Nephron (organoid): ENCODE data around the gene ITPRID1.

Experiments used
- H3K27ac Mint-ChIP-seq, 3 experiments: 2 replicates each; pipeline ENCODE4 v1.8.0; 2020; ENCODE audit warnings: mixed read lengths in 3 of 3, mild to moderate bottlenecking in 2 of 3, moderate library complexity in 1 of 3
- H3K27me3 Mint-ChIP-seq: 2 replicates; pipeline ENCODE4 v1.8.0; 2021; ENCODE audit warnings: low read depth, mild to moderate bottlenecking, moderate library complexity, mixed read lengths
- H3K36me3 Mint-ChIP-seq: 2 replicates; pipeline ENCODE4 v1.8.0; 2020; ENCODE audit warnings: low read depth, mixed read lengths
- H3K4me1 Mint-ChIP-seq: 2 replicates; pipeline ENCODE4 v1.8.0; 2020; ENCODE audit warnings: mixed read lengths
- H3K4me3 Mint-ChIP-seq, 3 experiments: 2 replicates each; pipeline ENCODE4 v1.8.0; 2020; ENCODE audit warnings: mild to moderate bottlenecking in 3 of 3, mixed read lengths in 3 of 3, moderate library complexity in 2 of 3
- H3K9me3 Mint-ChIP-seq: 2 replicates; pipeline ENCODE4 v1.8.0; 2020; ENCODE audit warnings: mixed read lengths
- CTCF ChIP-seq, 3 experiments: fragments of 200-600 bp; sonication (generic); IDR thresholded peaks; one replicate each; pipeline ENCODE4 v1.5.0; 2021; ENCODE audit warnings: antibody characterized with exemption in 3 of 3; ENCODE audit not compliant: unreplicated experiment in 3 of 3

Gene ITPRID1

DNA sequence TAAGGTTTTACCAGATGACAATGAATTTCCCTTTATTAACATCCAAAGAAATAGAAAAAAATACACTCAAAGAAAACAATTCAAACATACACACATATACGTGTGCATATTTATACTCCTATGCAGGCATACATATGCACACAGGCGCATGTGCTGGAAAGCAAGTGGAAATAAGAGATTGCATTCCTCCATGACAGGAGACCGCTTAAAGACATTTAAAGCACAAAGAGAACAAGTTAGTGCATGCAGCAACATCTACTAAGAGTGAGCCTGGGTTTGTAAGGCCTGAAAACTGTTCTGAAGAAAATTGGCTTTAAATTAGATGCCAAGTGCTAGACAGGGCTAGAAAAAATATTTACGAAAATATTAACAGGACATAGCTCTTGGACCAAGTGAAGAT is 133.1 kb downstream of the ITPRID1 start:
- Mint-ChIP-seq H3K9me3 (no peaks in the 10 kb centered on the region), H3K4me3 (no peak overlapping the region), H3K27ac (no peak overlapping the region), H3K4me1 (peaks cover 5% of the 10 kb centered on the region), H3K36me3 (no peaks in the 10 kb centered on the region), H3K27me3 (peaks cover 4% of the 10 kb centered on the region)
- TF ChIP-seq CTCF (IDR thresholded peaks at IDR 0.05; ENCODE audit: unreplicated experiment in 3 of 3) = no peak

GRCh38 chr7:31647511-31647910 is 133.6 kb downstream of the ITPRID1 start:
- TF ChIP-seq CTCF (IDR thresholded peaks at IDR 0.05; ENCODE audit: unreplicated experiment in 3 of 3) = no peak
- no peak overlapping the region for H3K4me3 Mint-ChIP-seq
- H3K9me3 Mint-ChIP-seq = no peaks in the 10 kb centered on the region
- no peaks in the 10 kb centered on the region for H3K36me3 Mint-ChIP-seq
- no peak overlapping the region for H3K27ac Mint-ChIP-seq
- peaks cover 3% of the 10 kb centered on the region for H3K27me3 Mint-ChIP-seq
- peaks cover 3% of the 10 kb centered on the region for H3K4me1 Mint-ChIP-seq

GRCh38 chr7:31648288-31648687 is 134.4 kb downstream of the ITPRID1 start:
- Mint-ChIP-seq H3K9me3 (no peaks in the 10 kb centered on the region), H3K36me3 (no peaks in the 10 kb centered on the region), H3K27me3 (no peaks in the 10 kb centered on the region), H3K4me1 (no peaks in the 10 kb centered on the region), H3K4me3 (no peak overlapping the region), H3K27ac (no peak overlapping the region)
- TF ChIP-seq CTCF (IDR thresholded peaks at IDR 0.05; ENCODE audit: unreplicated experiment in 3 of 3) = peak; percentile 26 to 32 (median 27)

- H3K4me3 Mint-ChIP-seq = no peak overlapping the region
- no peaks in the 10 kb centered on the region for H3K9me3 Mint-ChIP-seq
These were observed 135.0 kb downstream of the ITPRID1 start for GRCh38 chr7:31648880-31649279.

GRCh38 chr7:31651234-31652062 is 137.6 kb downstream of the ITPRID1 start:
- TF ChIP-seq CTCF (IDR thresholded peaks at IDR 0.05; ENCODE audit: unreplicated experiment in 3 of 3) = no peak
- Mint-ChIP-seq H3K4me3 (no peak overlapping the region), H3K27ac (no peak overlapping the region), H3K36me3 (no peaks in the 10 kb centered on the region), H3K27me3 (no peaks in the 10 kb centered on the region), H3K9me3 (no peaks in the 10 kb centered on the region), H3K4me1 (no peaks in the 10 kb centered on the region)

More at GRCh38 chr7:31648880-31649279, 135.0 kb downstream of the ITPRID1 start:
- no peak overlapping the region for H3K27ac Mint-ChIP-seq
- H3K27me3 Mint-ChIP-seq = no peaks in the 10 kb centered on the region
- TF ChIP-seq CTCF (IDR thresholded peaks at IDR 0.05; ENCODE audit: unreplicated experiment in 3 of 3) = no peak
- no peaks in the 10 kb centered on the region for H3K4me1 Mint-ChIP-seq
- no peaks in the 10 kb centered on the region for H3K36me3 Mint-ChIP-seq

- no peak for TF ChIP-seq CTCF (IDR thresholded peaks at IDR 0.05; ENCODE audit: unreplicated experiment in 3 of 3)
- Mint-ChIP-seq H3K4me1 (no peaks in the 10 kb centered on the region), H3K36me3 (no peaks in the 10 kb centered on the region), H3K4me3 (no peak overlapping the region), H3K9me3 (no peaks in the 10 kb centered on the region), H3K27ac (no peak overlapping the region), H3K27me3 (no peaks in the 10 kb centered on the region)
These were observed 138.1 kb downstream of the ITPRID1 start for GRCh38 chr7:31652063-31652326.
